WTC11 (cell line): ENCODE results near the gene TEX13C. TPM values are rescaled to one million over a fixed set of nuclear protein-coding genes. Genes with fewer than 3 reads are reported as not detected.

Experiments
- ATAC-seq: fragments of 200-7000 bp; cut with Tn5 transposase; 2 replicates; pipeline ENCODE4 v1.10.0; 2021; ENCODE audit warnings: mild to moderate bottlenecking, moderate library complexity
- CTCF ChIA-PET: fragments of 300-600 bp; sonication (Branson Sonifier 250); formaldehyde crosslinking; loops from one replicate; lab custom pipeline; 2021; ENCODE audit warnings: antibody characterized with exemption; lab: Charles Lee
- POLR2A ChIA-PET: fragments of 350-600 bp; sonication (Branson Sonifier 250); formaldehyde crosslinking; loops from one replicate; lab custom pipeline; 2021; ENCODE audit warnings: antibody characterized with exemption; lab: Charles Lee
- DNase-seq: peaks from one replicate; pipeline ENCODE4 v3.0.0; 2021; ENCODE audit warnings: low spot score
- H3K27ac Mint-ChIP-seq: 2 replicates; pipeline ENCODE4 v1.8.0; 2021; ENCODE audit warnings: mixed read lengths
- H3K27me3 Mint-ChIP-seq: 2 replicates; pipeline ENCODE4 v1.8.0; 2021; ENCODE audit warnings: low read depth, mild to moderate bottlenecking, moderate library complexity, mixed read lengths
- H3K36me3 Mint-ChIP-seq: 2 replicates; pipeline ENCODE4 v1.8.0; 2021; ENCODE audit warnings: mixed read lengths
- H3K4me1 Mint-ChIP-seq: 2 replicates; pipeline ENCODE4 v1.8.0; 2022; ENCODE audit warnings: mixed read lengths
- H3K4me3 Mint-ChIP-seq: 2 replicates; pipeline ENCODE4 v1.8.0; 2021; ENCODE audit warnings: mild to moderate bottlenecking, moderate library complexity, mixed read lengths
- H3K9me3 Mint-ChIP-seq: 2 replicates; pipeline ENCODE4 v1.8.0; 2021; ENCODE audit warnings: mixed read lengths
- CREM ChIP-seq: sonication (generic); formaldehyde crosslinking; IDR thresholded peaks from 2 replicates; pipeline ENCODE4 v1.8.1; 2022; ENCODE audit warnings: mild to moderate bottlenecking, missing genetic modification reagents, moderate library complexity
- ETV6 ChIP-seq: sonication (generic); formaldehyde crosslinking; IDR thresholded peaks from 2 replicates; pipeline ENCODE4 v1.8.1; 2022; ENCODE audit warnings: mild to moderate bottlenecking, missing genetic modification reagents
- GRHL2 ChIP-seq: fragments of 250-450 bp; sonication (Bioruptor Pico); IDR thresholded peaks from 2 replicates; pipeline ENCODE4 v1.8.0; 2022; ENCODE audit warnings: mild to moderate bottlenecking, moderate library complexity; ENCODE audit not compliant: insufficient replicate concordance, severe bottlenecking
- NR2C2 ChIP-seq: sonication (generic); formaldehyde crosslinking; IDR thresholded peaks from 2 replicates; pipeline ENCODE4 v1.8.0; 2022; ENCODE audit warnings: mild to moderate bottlenecking, missing genetic modification reagents
- NR3C1 ChIP-seq: sonication (generic); formaldehyde crosslinking; conservative IDR thresholded peaks from 2 replicates; pipeline ENCODE4 v1.8.1; 2023; ENCODE audit warnings: low read depth, mild to moderate bottlenecking, missing genetic modification reagents
- SOX15 ChIP-seq: fragments of 250-450 bp; sonication (Bioruptor Pico); IDR thresholded peaks from 2 replicates; pipeline ENCODE4 v1.9.0; 2021; ENCODE audit warnings: mild to moderate bottlenecking
- TP53 ChIP-seq: sonication (generic); formaldehyde crosslinking; IDR thresholded peaks from 2 replicates; pipeline ENCODE4 v1.8.1; 2023; ENCODE audit warnings: mild to moderate bottlenecking, missing genetic modification reagents
- ZNF232 ChIP-seq: sonication (generic); formaldehyde crosslinking; IDR thresholded peaks from 2 replicates; pipeline ENCODE4 v1.8.0; 2022; ENCODE audit warnings: mild to moderate bottlenecking, missing genetic modification reagents
- total RNA-seq: library from RNA; stranded (reverse); gene quantifications from 3 replicates; pipeline ENCODE4 v1.2.3, GENCODE V29; 2021
- TF ChIP-seq, protein P1 (sequence below): sonication (generic); formaldehyde crosslinking; IDR thresholded peaks from 2 replicates; pipeline ENCODE4 v1.8.0; 2022; ENCODE audit warnings: missing genetic modification reagents
- TF ChIP-seq, protein P2 (sequence below): fragments of 250-450 bp; sonication (Bioruptor Pico); IDR thresholded peaks from 2 replicates; pipeline ENCODE4 v1.9.0; 2021; ENCODE audit warnings: mild to moderate bottlenecking, borderline replicate concordance
- TF ChIP-seq, protein P3 (sequence below): fragments of 250-450 bp; sonication (Bioruptor Pico); conservative IDR thresholded peaks from 2 replicates; pipeline ENCODE4 v1.9.0; 2021; ENCODE audit warnings: mild to moderate bottlenecking
- TF ChIP-seq, protein P4 (sequence below): fragments of 250-450 bp; sonication (Bioruptor Pico); IDR thresholded peaks from 2 replicates; pipeline ENCODE4 v1.8.0; 2021; ENCODE audit warnings: mild to moderate bottlenecking
- TF ChIP-seq, protein P5 (sequence below): sonication (generic); formaldehyde crosslinking; IDR thresholded peaks from 2 replicates; pipeline ENCODE4 v1.8.0; 2022; ENCODE audit warnings: mild to moderate bottlenecking, missing genetic modification reagents

TEX13C gene
- total RNA-seq, 1 experiment from 2014 or later, result 0.26 TPM

DNA sequence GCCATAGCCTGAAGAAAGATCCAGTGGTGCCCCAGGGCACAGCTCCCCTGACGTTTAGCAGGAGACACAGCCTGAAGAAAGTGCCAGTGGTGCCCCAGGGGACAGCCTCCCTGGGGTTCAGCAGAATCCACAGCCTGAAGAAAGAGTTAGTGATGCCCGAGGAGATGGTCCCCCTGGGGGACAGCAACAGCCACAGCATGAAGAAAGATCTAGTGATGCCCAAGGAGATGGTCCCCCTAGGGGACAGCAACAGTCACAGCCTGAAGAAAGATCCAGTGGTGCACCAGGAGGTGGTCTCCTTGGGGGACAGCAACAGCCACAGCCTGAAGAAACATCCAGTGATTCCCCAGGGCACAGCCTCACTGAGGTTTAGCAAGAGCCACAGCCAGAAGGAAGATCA is 2.8 kb downstream of the TEX13C start:
- 0 out of 2 replicates have a peak, but pooled peaks cover 8% of the 10 kb centered on the region for H3K9me3 Mint-ChIP-seq
- ATAC-seq, result no peak
- TF ChIP-seq, protein P1, sequence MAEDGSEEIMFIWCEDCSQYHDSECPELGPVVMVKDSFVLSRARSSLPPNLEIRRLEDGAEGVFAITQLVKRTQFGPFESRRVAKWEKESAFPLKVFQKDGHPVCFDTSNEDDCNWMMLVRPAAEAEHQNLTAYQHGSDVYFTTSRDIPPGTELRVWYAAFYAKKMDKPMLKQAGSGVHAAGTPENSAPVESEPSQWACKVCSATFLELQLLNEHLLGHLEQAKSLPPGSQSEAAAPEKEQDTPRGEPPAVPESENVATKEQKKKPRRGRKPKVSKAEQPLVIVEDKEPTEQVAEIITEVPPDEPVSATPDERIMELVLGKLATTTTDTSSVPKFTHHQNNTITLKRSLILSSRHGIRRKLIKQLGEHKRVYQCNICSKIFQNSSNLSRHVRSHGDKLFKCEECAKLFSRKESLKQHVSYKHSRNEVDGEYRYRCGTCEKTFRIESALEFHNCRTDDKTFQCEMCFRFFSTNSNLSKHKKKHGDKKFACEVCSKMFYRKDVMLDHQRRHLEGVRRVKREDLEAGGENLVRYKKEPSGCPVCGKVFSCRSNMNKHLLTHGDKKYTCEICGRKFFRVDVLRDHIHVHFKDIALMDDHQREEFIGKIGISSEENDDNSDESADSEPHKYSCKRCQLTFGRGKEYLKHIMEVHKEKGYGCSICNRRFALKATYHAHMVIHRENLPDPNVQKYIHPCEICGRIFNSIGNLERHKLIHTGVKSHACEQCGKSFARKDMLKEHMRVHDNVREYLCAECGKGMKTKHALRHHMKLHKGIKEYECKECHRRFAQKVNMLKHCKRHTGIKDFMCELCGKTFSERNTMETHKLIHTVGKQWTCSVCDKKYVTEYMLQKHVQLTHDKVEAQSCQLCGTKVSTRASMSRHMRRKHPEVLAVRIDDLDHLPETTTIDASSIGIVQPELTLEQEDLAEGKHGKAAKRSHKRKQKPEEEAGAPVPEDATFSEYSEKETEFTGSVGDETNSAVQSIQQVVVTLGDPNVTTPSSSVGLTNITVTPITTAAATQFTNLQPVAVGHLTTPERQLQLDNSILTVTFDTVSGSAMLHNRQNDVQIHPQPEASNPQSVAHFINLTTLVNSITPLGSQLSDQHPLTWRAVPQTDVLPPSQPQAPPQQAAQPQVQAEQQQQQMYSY (CRISPR knock-in tag), result no peak
- TF ChIP-seq ETV6 (no peak), NR2C2 (CRISPR knock-in tag) (no peak), ZNF232 (CRISPR knock-in tag) (no peak), SOX15 (CRISPR knock-in tag) (no peak), NR3C1 (CRISPR knock-in tag) (no peak), TP53 (CRISPR knock-in tag) (no peak), GRHL2 (CRISPR knock-in tag) (no peak)
- TF ChIP-seq, protein P2, sequence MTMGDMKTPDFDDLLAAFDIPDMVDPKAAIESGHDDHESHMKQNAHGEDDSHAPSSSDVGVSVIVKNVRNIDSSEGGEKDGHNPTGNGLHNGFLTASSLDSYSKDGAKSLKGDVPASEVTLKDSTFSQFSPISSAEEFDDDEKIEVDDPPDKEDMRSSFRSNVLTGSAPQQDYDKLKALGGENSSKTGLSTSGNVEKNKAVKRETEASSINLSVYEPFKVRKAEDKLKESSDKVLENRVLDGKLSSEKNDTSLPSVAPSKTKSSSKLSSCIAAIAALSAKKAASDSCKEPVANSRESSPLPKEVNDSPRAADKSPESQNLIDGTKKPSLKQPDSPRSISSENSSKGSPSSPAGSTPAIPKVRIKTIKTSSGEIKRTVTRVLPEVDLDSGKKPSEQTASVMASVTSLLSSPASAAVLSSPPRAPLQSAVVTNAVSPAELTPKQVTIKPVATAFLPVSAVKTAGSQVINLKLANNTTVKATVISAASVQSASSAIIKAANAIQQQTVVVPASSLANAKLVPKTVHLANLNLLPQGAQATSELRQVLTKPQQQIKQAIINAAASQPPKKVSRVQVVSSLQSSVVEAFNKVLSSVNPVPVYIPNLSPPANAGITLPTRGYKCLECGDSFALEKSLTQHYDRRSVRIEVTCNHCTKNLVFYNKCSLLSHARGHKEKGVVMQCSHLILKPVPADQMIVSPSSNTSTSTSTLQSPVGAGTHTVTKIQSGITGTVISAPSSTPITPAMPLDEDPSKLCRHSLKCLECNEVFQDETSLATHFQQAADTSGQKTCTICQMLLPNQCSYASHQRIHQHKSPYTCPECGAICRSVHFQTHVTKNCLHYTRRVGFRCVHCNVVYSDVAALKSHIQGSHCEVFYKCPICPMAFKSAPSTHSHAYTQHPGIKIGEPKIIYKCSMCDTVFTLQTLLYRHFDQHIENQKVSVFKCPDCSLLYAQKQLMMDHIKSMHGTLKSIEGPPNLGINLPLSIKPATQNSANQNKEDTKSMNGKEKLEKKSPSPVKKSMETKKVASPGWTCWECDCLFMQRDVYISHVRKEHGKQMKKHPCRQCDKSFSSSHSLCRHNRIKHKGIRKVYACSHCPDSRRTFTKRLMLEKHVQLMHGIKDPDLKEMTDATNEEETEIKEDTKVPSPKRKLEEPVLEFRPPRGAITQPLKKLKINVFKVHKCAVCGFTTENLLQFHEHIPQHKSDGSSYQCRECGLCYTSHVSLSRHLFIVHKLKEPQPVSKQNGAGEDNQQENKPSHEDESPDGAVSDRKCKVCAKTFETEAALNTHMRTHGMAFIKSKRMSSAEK, result no peak
- TF ChIP-seq, protein P3, sequence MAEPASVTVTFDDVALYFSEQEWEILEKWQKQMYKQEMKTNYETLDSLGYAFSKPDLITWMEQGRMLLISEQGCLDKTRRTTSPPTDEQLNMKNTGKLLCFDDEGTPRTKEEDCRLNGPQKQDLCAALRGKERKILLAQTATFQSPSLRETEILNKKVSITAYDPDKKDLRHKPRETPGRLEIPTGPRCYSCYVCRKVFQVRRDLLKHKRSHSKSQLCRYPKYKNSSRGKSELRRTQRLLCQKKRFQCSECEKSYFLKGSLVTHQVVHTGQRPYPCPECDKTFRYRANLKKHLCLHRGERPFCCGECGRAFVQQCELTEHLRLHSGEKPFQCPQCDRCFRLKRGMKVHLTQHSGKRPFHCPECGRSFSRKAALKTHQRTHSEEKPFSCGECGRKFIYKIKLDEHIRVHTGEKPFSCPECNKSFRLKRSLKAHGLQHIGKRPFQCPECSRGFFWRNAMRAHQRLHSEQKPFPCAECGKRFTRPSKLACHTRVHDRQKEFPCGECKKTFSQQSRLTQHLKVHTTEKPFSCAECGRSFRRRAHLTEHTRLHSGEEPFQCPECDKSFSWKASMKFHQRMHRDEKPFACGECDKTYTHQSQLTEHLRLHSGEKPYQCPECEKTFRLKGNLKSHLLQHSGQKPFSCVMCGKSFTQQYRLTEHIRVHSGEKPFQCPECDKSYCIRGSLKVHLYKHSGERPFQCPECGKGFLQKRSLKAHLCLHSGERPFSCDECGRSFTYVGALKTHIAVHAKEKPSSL (CRISPR knock-in tag), result no peak
- TF ChIP-seq, all 79 proteins: peak for 0

DNA sequence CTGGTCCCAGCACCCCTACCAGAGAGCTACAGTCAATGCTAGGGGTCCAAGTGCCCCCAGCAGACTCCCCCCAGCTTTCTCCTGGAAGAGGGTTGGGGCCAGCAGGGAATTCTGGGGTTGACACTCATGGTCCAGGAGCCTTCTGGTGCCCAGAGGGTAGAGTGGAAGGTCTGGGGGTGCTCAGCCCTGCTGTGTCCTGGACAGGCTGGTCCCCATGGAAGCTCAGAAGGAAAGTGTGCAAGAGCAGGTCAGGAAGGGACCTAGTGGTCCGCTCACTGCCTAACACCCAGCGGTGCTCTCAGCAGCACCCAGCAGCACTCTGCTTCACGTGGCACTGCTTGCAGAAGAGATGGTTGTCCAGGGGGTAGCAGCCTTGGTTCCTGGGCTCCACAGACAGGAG is 6.9 kb downstream of the TEX13C start:
- Mint-ChIP-seq H3K4me1 (no peaks in the 10 kb centered on the region), H3K36me3 (no peaks in the 10 kb centered on the region), H3K4me3 (no peak overlapping the region), H3K9me3 (no peaks in the 10 kb centered on the region), H3K27me3 (no peaks in the 10 kb centered on the region), H3K27ac (no peak overlapping the region)
- ChIA-PET CTCF (no interaction called here), POLR2A (no interaction called here)
- ATAC-seq (no peak), DNase-seq (no peak)
- no peak for TF ChIP-seq CREM
- TF ChIP-seq, protein P4, sequence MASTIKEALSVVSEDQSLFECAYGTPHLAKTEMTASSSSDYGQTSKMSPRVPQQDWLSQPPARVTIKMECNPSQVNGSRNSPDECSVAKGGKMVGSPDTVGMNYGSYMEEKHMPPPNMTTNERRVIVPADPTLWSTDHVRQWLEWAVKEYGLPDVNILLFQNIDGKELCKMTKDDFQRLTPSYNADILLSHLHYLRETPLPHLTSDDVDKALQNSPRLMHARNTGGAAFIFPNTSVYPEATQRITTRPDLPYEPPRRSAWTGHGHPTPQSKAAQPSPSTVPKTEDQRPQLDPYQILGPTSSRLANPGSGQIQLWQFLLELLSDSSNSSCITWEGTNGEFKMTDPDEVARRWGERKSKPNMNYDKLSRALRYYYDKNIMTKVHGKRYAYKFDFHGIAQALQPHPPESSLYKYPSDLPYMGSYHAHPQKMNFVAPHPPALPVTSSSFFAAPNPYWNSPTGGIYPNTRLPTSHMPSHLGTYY (CRISPR knock-in tag), result no peak
- TF ChIP-seq, protein P5, sequence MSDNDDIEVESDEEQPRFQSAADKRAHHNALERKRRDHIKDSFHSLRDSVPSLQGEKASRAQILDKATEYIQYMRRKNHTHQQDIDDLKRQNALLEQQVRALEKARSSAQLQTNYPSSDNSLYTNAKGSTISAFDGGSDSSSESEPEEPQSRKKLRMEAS (CRISPR knock-in tag), result no peak

More for the DNA sequence above, 2.8 kb downstream of the TEX13C start:
- H3K4me3 Mint-ChIP-seq, result no peak overlapping the region
- POLR2A ChIA-PET, result no interaction called here
- CTCF ChIA-PET, result no interaction called here
- no peaks in the 10 kb centered on the region for H3K4me1 Mint-ChIP-seq
- H3K36me3 Mint-ChIP-seq, result peaks cover 2% of the 10 kb centered on the region; the same call in 1 of the 2 replicates
- H3K27ac Mint-ChIP-seq, result no peak overlapping the region
- H3K27me3 Mint-ChIP-seq, result no peaks in the 10 kb centered on the region
- no peak for DNase-seq
